ENCODE data around the gene PDXDC1.
"Not testable (repeated sequence)": the region's sequence is repeated elsewhere in the genome, so short reads cannot be mapped to it uniquely, and the experiment has no call there.

GRCh38 chr16:15133554-15133953, 158.7 kb downstream of the PDXDC1 start:
- TF ChIP-seq, protein P1, sequence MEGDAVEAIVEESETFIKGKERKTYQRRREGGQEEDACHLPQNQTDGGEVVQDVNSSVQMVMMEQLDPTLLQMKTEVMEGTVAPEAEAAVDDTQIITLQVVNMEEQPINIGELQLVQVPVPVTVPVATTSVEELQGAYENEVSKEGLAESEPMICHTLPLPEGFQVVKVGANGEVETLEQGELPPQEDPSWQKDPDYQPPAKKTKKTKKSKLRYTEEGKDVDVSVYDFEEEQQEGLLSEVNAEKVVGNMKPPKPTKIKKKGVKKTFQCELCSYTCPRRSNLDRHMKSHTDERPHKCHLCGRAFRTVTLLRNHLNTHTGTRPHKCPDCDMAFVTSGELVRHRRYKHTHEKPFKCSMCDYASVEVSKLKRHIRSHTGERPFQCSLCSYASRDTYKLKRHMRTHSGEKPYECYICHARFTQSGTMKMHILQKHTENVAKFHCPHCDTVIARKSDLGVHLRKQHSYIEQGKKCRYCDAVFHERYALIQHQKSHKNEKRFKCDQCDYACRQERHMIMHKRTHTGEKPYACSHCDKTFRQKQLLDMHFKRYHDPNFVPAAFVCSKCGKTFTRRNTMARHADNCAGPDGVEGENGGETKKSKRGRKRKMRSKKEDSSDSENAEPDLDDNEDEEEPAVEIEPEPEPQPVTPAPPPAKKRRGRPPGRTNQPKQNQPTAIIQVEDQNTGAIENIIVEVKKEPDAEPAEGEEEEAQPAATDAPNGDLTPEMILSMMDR (IDR thresholded peaks at IDR 0.05) = not testable (repeated sequence)
- TF ChIP-seq ZFX (IDR thresholded peaks at IDR 0.05; ENCODE audit: borderline replicate concordance) = not testable (repeated sequence)
